IMR-90 (cell line): ENCODE measurements around the gene AURKA. TPM values are rescaled to one million over a fixed set of nuclear protein-coding genes. Genes with fewer than 3 reads are reported as not detected.

ENCODE experiments used
- ATAC-seq: fragments of 200-7000 bp; cut with Tn5 transposase; 2 replicates; pipeline ENCODE4 v1.9.1; 2020; ENCODE audit warnings: low read depth, mild to moderate bottlenecking, moderate library complexity
- BruUV-seq: library from RNA; stranded (reverse); fragments of 400-500 nt; replicated peaks from 2 replicates; lab custom pipeline; 2021; lab: Mats Ljungman, UMichigan
- CTCF ChIA-PET: fragments of 300-600 bp; formaldehyde crosslinking; extraction: SDS; loops from one replicate; lab custom pipeline; 2021; ENCODE audit warnings: antibody characterized with exemption; lab: Yijun Ruan, JAX
- POLR2A ChIA-PET: fragments of 300-600 bp; sonication (Branson Sonifier 250); formaldehyde crosslinking; loops from one replicate; lab custom pipeline; 2022; ENCODE audit warnings: antibody characterized with exemption; ENCODE audit not compliant: unreplicated experiment; lab: Charles Lee
- DNase-seq: peaks from one replicate; pipeline ENCODE4 v3.0.0; 2013
- H2AFZ ChIP-seq: replicated peaks from 2 replicates; pipeline ENCODE3; 2013; ENCODE audit warnings: low read length, mild to moderate bottlenecking; ENCODE audit not compliant: poor library complexity
- H2AK5ac ChIP-seq: 2 replicates; pipeline ENCODE4 v1.6.1; 2013; ENCODE audit warnings: low read depth, low read length, inconsistent platforms
- H2AK9ac ChIP-seq: replicated peaks from 2 replicates; pipeline ENCODE3; 2013; ENCODE audit warnings: mild to moderate bottlenecking, low read depth, low read length, moderate library complexity; ENCODE audit not compliant: poor library complexity
- H2BK120ac ChIP-seq: 2 replicates; pipeline ENCODE4 v1.6.1; 2013; ENCODE audit warnings: low read depth, low read length, inconsistent platforms
- H2BK15ac ChIP-seq: 3 replicates; pipeline ENCODE4 v1.6.1; 2013; ENCODE audit warnings: low read depth, low read length, inconsistent platforms
- H2BK20ac ChIP-seq: 2 replicates; pipeline ENCODE4 v1.6.1; 2013; ENCODE audit warnings: low read depth, mild to moderate bottlenecking, inconsistent platforms, low read length, moderate library complexity
- H2BK5ac ChIP-seq: 2 replicates; pipeline ENCODE4 v1.6.1; 2013; ENCODE audit warnings: mild to moderate bottlenecking, low read depth, low read length, inconsistent platforms; ENCODE audit not compliant: poor library complexity, severe bottlenecking
- H3K14ac ChIP-seq: replicated peaks from 2 replicates; pipeline ENCODE4 v1.6.1; 2013; ENCODE audit warnings: low read depth, low read length, inconsistent platforms
- H3K18ac ChIP-seq: 2 replicates; pipeline ENCODE4 v1.6.1; 2013; ENCODE audit warnings: low read depth, low read length, control low read depth
- H3K23ac ChIP-seq: 2 replicates; pipeline ENCODE4 v1.6.1; 2013; ENCODE audit warnings: low read depth, low read length, inconsistent platforms
- H3K27ac ChIP-seq: 2 replicates; pipeline ENCODE4 v1.5.1; 2013; ENCODE audit warnings: mild to moderate bottlenecking, control low read depth, low read length; ENCODE audit not compliant: insufficient read depth
- H3K27me3 ChIP-seq: 2 replicates; pipeline ENCODE4 v1.6.1; 2013; ENCODE audit warnings: low read length; ENCODE audit not compliant: control insufficient read depth, insufficient read depth
- H3K36me3 ChIP-seq: 2 replicates; pipeline ENCODE4 v1.6.1; 2013; ENCODE audit warnings: low read length, mixed read lengths; ENCODE audit not compliant: control insufficient read depth, insufficient read depth
- H3K4ac ChIP-seq: 2 replicates; pipeline ENCODE4 v1.6.1; 2013; ENCODE audit warnings: low read depth, low read length, inconsistent platforms
- H3K4me1 ChIP-seq: 2 replicates; pipeline ENCODE4 v1.6.1; 2013; ENCODE audit warnings: low read length, mixed read lengths; ENCODE audit not compliant: control insufficient read depth, insufficient read depth
- H3K4me2 ChIP-seq: 2 replicates; pipeline ENCODE4 v1.6.1; 2013; ENCODE audit warnings: low read depth, mild to moderate bottlenecking, control low read depth, low read length, moderate library complexity
- H3K4me3 ChIP-seq: 2 replicates; pipeline ENCODE4 v1.5.1; 2013; ENCODE audit warnings: low read depth, mild to moderate bottlenecking, control low read depth, low read length, moderate library complexity; ENCODE audit not compliant: insufficient read depth
- H3K56ac ChIP-seq: 2 replicates; pipeline ENCODE4 v1.6.1; 2013; ENCODE audit warnings: low read length, inconsistent platforms; ENCODE audit not compliant: insufficient read depth; ENCODE audit errors: extremely low read depth
- H3K79me1 ChIP-seq, 2 experiments: 2 replicates each; pipeline ENCODE4 v1.6.1; 2013; ENCODE audit warnings: low read length in 2 of 2, inconsistent platforms in 1 of 2, low read depth in 1 of 2
- H3K9ac ChIP-seq: 2 replicates; pipeline ENCODE4 v1.6.1; 2013; ENCODE audit warnings: low read depth, low read length, control low read depth
- H3K9me1 ChIP-seq: 2 replicates; pipeline ENCODE4 v1.6.1; 2013; ENCODE audit warnings: low read length, inconsistent platforms; ENCODE audit not compliant: insufficient read depth
- H3K9me3 ChIP-seq: 2 replicates; pipeline ENCODE4 v1.6.1; 2013; ENCODE audit warnings: low read length; ENCODE audit not compliant: control insufficient read depth, insufficient read depth
- H4K20me1 ChIP-seq: 2 replicates; pipeline ENCODE4 v1.6.1; 2013; ENCODE audit warnings: low read length, inconsistent platforms; ENCODE audit not compliant: insufficient read depth
- H4K5ac ChIP-seq: 2 replicates; pipeline ENCODE4 v1.6.1; 2013; ENCODE audit warnings: mild to moderate bottlenecking, low read depth, low read length, control low read depth
- H4K8ac ChIP-seq, 2 experiments: 2 replicates each; pipeline ENCODE4 v1.6.1; 2013; ENCODE audit warnings: low read depth in 2 of 2, low read length in 2 of 2, control low read depth in 1 of 2, inconsistent platforms in 1 of 2
- H4K91ac ChIP-seq: 2 replicates; pipeline ENCODE4 v1.6.1; 2013; ENCODE audit warnings: low read depth, low read length, inconsistent platforms; ENCODE audit not compliant: insufficient read depth
- CEBPB ChIP-seq: IDR thresholded peaks from 2 replicates; pipeline ENCODE4 v1.6.1; 2012; ENCODE audit warnings: low read depth, low read length, improper control_type of control experiment
- ELK1 ChIP-seq: fragments of 150-350 bp; IDR thresholded peaks from 2 replicates; pipeline ENCODE4 v1.6.1; 2016; ENCODE audit warnings: low read depth, mild to moderate bottlenecking, low read length, moderate library complexity, borderline replicate concordance
- FOS ChIP-seq: fragments of 150-350 bp; IDR thresholded peaks from 2 replicates; pipeline ENCODE4 v1.6.1; 2016; ENCODE audit warnings: low read depth, low read length
- MAZ ChIP-seq: IDR thresholded peaks from 2 replicates; pipeline ENCODE4 v1.6.1; 2012; ENCODE audit warnings: low read depth, mild to moderate bottlenecking, low read length, improper control_type of control experiment, moderate library complexity, borderline replicate concordance
- MXI1 ChIP-seq: IDR thresholded peaks from 2 replicates; pipeline ENCODE4 v1.6.1; 2012; ENCODE audit warnings: low read depth, mild to moderate bottlenecking, low read length, moderate library complexity, borderline replicate concordance
- POLR2A ChIP-seq: IDR thresholded peaks from 2 replicates; pipeline ENCODE4 v1.6.1; 2012; ENCODE audit warnings: mild to moderate bottlenecking, low read depth, low read length
- RAD21 ChIP-seq: IDR thresholded peaks from 2 replicates; pipeline ENCODE4 v1.6.1; 2012; ENCODE audit warnings: low read length, improper control_type of control experiment
- SMC3 ChIP-seq: fragments of 150-350 bp; IDR thresholded peaks from 2 replicates; pipeline ENCODE4 v1.6.1; 2016; ENCODE audit warnings: low read depth, mild to moderate bottlenecking, antibody characterized with exemption, low read length, moderate library complexity
- WGBS, 2 experiments: methylation state at CpG; one replicate each; pipeline versions ENCODE4 v1.1.5 to v1.1.7; 2013; ENCODE audit warnings: missing lambda C conversion rate in 2 of 2; ENCODE audit not compliant: insufficient read length in 1 of 2; ENCODE audit errors: extremely low coverage in 2 of 2; 5-methylcytosine and 5-hydroxymethylcytosine counted together
- dilution Hi-C: fragments of 300-500 bp; cut with HindIII; formaldehyde crosslinking; loops from one replicate; pipeline ENCODE4 v1.14.3; 2018; ENCODE audit warnings: low sequenced_read_pairs; ENCODE audit not compliant: unreplicated experiment
- in situ Hi-C: fragments of 300-500 bp; cut with MboI; formaldehyde crosslinking; loops from 3 replicates; pipeline ENCODE4 v1.14.3; 2019; ENCODE audit warnings: low sequenced_read_pairs, inconsistent platforms, mixed read lengths
- intact Hi-C: fragments of 100-400 bp; cut with micrococcal nuclease; formaldehyde crosslinking; loops from 2 replicates; pipeline ENCODE4 v1.10.0; 2022
- polyA plus RNA-seq, 3 experiments: library from polyadenylated mRNA; depleted of rRNA; stranded (reverse); fragments of >200 nt; gene quantifications; 2 replicates each; pipeline ENCODE4 v1.2.3, GENCODE V29; 2012; ENCODE audit warnings: low replicate concordance in 1 of 3
- total RNA-seq: library from RNA; depleted of rRNA; stranded (reverse); fragments of >200 nt; gene quantifications from 2 replicates; pipeline ENCODE4 v1.2.3, GENCODE V29; 2012

Gene AURKA
- total and polyA plus RNA-seq, 2 of the 4 experiments (the other 2 are of a cell fraction), result 68.0 to 83.3 TPM

- Histone ChIP-seq H4K20me1 (peaks cover 4% of the 10 kb centered on the region; the same call in 1 of the 2 replicates), H2BK120ac (peak overlapping the region; percentile 4; the same call in 1 of the 2 replicates), H2BK15ac (no peak overlapping the region; the same call in 2 of the 3 replicates), H3K27me3 (no peaks in the 10 kb centered on the region), H3K23ac (peak overlapping the region; percentile 92), H4K5ac (peak overlapping the region; percentile 14), H2AFZ (peak overlapping the region; percentile 96), H4K8ac (peak overlapping the region; percentile 40 to 90; a peak in 3 of 4 replicates), H3K14ac (peak overlapping the region; percentile 42), H3K27ac (peak overlapping the region; percentile 51), H3K4me3 (peak overlapping the region; percentile 77), H3K18ac (peak overlapping the region; percentile 27), H3K9me1 (peaks cover 13% of the 10 kb centered on the region), H2BK5ac (peak overlapping the region; percentile 53), H3K4ac (peak overlapping the region; percentile 74), H3K36me3 (peaks cover 3% of the 10 kb centered on the region; the same call in 1 of the 2 replicates), H3K56ac (peak overlapping the region; percentile 66), H3K9me3 (no peaks in the 10 kb centered on the region), H4K91ac (peak overlapping the region; percentile 71), H3K4me1 (peaks cover 8% of the 10 kb centered on the region), H2AK5ac (peak overlapping the region; percentile 13), H2BK20ac (no peak overlapping the region), H3K79me1 (peaks cover 36 to 43% of the 10 kb centered on the region in 2 experiments), H3K4me2 (peak overlapping the region; percentile 96), H2AK9ac (peak overlapping the region; percentile 94), H3K9ac (peak overlapping the region; percentile 91)
- WGBS, 2 experiments, result 3% methylated on average over 18 of the region's 51 CpGs; no CpG with 5 or more reads in 1 of the 2 experiments
- CTCF ChIA-PET, result interaction anchor here (0.5 to 1.0 kb wide), 2 partner anchors 10 to 15 kb away, joined by 3 to 4 read pairs; no protein-coding TSS in a partner anchor
- dilution Hi-C loops, result no loop called here
- ATAC-seq, result peak; percentile 62
- in situ Hi-C loops, result loop anchor here (25.0 kb wide), 1 partner anchor 428 kb away; no protein-coding TSS in a partner anchor
- no TSS peak for BruUV-seq
- POLR2A ChIA-PET, result no interaction called here
- TF ChIP-seq POLR2A (0 out of 2 replicates have a peak, but pooled peaks have one; percentile 24), SMC3 (no peak), MXI1 (no peak), RAD21 (no peak), FOS (no peak), CEBPB (no peak), ELK1 (no peak), MAZ (no peak)
- DNase-seq, result peak; percentile 73
- intact Hi-C loops, result no loop called here
These were observed 32.5 kb downstream of the AURKA start for GRCh38 chr20:56359212-56360132.
